ENCODE measurements around the gene TATDN2.
A peak's percentile ranks its signal among the peaks of the same experiment; 100 is the strongest.
"Not testable (repeated sequence)": the region's sequence is repeated elsewhere in the genome, so short reads cannot be mapped to it uniquely, and the experiment has no call there.

TATDN2 gene

DNA sequence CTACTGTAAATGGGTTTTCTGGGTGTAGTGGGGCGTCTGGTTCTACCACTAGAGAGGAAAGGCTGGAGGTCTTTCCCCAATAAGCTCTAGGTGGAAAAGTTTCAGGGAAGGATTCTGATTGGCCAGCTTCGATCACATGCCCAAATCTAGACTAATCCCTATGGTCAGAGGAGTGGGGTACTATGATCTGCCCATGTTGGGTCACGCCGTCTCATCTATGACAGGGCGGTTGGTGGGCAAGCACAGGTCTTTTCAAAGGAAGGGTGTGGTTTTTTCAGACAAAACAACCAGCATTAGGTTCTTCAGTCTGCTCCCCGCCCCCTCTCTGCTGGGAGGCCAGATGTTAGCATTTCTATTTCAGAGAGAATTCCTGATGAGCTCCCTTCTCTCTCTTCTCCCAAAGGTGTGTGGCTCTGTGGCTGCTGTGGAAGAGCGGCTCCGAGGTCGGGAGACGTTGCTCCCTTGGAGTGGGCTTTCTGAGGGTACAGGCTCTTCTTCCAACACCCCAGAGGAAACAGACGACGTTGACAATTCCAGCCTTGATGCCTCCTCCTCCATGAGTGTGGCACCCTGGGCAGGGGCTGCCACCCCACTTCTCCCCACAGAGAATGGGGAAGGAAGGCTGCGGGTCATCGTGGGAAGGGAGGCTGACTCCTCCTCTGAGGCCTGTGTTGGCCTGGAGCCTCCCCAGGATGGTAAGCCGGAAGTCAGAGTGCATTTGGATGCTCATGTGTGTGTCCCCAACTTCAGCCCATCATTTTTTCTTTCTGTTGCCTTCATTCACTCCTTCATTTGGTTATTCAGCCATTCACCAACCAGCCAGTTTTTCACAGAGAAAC is 9.7 kb upstream of the TATDN2 start:
- no peak for DNase-seq

- no peak for DNase-seq
These were observed 7.5 kb upstream of the TATDN2 start for GRCh38 chr3:10240799-10241198.

DNA sequence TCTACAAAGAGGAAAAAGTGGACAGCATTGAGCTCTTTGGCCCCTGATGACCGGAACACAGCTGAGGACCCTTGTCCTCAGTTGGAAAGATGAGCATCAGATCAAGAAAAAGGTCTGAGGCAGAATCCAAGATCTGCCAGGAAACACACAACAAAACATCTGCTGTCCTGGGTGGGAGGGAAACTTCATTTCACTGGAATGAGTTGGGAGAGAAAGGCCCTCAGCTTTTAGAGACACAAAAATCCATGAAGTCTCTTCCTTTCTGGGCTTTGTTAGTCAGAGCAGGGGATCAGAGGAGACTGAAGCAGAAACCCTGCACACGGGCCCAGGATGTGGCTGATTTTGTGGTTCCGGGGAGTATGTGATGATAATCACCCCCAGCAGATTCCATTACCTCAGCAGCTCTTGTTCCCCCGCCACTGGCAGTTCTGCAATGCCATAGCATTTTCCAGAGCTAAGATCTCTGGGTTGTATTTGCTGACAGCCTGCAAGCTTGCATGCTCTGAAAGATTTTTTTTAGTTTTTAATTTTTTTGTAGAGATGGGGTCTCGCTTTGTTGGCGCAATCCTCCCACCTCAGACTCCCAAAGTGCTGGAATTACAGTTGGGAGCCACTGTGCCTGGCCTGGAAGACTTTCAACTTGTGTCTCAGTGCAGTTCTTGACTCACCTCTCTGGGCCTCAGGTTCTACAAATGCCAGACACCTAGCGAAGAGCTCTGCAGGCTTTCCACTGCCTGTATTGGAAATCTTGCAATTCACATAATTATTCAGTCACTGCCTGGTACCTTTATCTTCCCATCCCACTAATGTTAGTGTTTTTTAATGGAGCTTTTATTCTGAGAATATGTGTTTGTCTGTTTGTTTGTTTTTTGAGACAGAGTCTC is 5.8 kb upstream of the TATDN2 start:
- DNase-seq = no peak

DNA sequence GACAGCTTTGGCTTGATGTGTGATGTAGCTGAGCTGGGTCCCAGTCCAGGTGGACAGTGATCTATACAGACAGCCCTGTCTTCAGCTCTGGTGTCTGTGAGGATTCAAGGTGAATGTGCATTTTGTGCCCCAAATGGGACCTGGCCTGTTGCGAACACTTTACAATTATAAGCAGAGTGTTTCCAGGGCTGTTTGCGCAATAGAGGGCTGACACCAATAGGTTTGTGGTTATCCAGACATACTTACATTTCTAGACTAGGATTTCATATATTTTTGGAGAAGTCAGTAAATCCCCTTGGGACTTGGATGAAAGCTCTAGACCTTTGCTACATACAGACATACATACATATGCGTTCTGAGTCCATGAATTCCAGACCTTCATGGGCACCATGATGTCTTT is 4.2 kb upstream of the TATDN2 start:
- no peak for DNase-seq

DNA sequence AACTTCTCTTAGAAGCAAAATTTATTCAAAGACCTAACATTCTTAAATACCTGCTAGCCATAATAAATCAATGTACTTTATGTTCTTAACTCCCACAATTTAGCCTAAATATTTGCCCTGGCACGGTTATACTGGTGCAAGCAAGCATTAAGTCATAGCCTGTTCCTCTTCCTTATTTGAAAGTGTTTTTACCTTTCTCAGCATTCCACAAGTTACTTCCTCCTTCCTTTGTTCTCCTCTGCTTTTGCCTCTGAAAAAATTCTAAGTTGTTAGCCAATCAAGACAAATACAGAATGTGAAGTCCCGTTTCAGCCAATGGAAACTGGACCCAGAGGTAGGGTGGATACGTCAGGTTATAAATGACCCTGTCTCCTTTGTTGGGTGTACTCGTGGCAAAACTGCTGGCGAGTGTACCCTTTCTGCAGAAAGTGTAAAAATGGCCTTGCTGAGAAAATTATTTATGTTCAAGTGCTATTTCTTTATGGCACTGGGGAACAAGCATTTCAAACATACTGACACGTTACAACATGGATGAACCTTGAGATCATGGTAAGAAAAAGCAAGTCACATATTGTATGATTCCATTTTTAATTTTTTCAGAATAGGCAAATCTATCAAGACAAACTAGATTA is 3.1 kb upstream of the TATDN2 start:
- no peak for DNase-seq

DNA sequence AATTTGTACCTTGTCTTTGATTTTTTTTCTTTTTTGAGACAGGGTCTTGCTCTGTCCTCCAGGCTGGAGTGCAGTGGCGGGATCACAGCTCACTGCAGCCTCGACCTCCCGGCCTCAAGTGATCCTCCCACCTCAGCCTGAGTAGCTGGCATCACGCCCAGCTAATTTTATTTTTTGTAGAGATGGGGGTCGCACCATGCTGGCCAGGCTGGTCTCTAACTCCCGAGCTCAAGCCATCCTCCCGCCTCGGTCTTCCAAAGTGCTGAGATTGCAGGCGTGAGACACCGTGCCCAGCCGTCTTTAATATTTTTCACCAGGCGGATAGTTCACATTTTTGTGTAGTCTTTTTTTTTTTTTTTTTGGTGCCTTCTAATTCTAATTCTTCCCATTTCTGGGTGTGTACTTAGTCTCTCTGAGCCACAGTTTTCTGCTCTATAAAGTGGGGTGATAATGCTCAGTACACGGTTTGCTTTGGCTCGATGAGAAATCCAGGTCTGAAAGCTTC is 528 bp upstream of the TATDN2 start:
- DNase-seq = no peak

- no peak for DNase-seq
These were observed 907 bp downstream of the TATDN2 start for GRCh38 chr3:10248984-10249748.

DNA sequence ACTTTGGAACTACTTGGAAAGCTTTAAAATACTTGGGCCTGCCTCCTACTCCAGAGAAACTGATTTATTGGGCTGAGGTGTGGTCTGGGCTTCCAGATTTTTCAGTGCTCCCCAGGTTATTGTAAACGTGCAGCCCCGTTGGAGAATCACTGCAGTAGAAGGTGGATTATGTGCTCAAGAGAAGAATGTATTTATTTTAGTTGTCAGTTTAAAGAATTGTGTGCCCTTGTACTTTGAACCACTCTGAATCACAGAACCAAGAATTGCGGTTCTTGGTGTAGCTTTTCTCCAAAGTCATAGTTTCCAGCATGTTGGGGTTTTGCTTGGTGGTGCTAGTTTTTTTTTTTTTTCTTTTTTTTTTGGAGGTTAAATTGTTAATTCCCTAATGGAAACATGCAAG is 1.6 kb downstream of the TATDN2 start:
- no peak for DNase-seq

GRCh38 chr3:10251006-10251405 is 2.7 kb downstream of the TATDN2 start:
- no peak for DNase-seq

DNA sequence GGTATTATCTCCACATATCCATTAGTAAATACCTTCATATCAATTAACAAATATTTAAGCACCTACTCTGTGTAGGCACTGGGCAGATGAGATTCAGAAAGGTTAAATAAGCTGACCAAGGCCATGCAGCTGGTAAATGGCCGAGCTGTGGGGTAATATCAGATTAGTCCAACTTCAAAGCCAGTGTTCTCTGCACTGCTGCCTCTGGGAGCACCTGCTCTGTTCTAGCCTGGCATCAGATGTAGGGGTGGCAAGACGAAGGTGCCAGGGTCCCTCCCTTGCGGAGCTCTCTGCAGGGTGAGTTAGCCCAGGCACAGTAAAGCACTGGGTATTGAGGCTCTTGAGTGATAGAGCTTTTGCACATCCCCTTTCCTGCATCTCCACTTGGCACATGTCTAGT is 5.5 kb downstream of the TATDN2 start:
- no peak for DNase-seq

GRCh38 chr3:10255835-10256234 is 7.6 kb downstream of the TATDN2 start:
- no peak for DNase-seq

DNA sequence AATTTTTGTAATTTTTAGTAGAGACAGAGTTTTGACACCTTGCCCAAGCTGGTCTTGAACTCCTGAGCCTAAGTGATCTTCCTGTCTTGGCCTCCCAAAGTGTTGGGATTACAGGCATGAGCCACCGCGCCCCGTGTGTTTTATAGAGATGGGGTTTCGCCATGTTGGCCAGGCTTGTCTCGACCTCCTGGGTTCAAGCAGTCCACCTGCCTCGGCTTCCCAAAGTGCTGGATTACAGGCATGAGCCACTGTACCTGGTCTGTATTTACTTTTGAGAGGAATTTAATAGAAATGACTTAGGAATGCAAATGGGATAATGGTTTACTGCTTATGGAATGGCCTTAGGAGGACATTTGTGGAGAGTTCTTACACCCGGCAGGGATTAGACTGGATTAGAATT is 10.8 kb downstream of the TATDN2 start:
- no peak for DNase-seq

DNA sequence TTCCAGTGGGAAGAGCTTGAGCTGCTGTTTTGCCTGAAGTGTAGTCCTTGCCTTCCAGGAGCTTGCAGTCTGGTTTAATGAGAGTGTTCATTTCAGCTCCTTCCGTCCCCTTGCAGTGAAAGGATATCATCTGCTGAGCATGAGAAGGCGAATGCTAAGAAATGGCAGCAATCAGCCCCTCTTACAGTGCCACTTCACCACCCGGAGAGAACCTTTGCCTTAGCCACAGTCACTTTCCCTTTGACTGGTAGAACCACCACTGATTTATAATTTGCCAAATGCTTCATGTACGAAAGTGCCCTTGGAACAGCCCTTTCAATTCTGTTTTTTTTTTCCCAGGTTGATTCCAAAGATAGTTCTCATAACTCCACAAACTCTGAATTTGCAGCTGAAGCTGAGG is 11.5 kb downstream of the TATDN2 start:
- DNase-seq = no peak

- no peak for DNase-seq
These were observed 12.0 kb downstream of the TATDN2 start for GRCh38 chr3:10260211-10260701.

DNA sequence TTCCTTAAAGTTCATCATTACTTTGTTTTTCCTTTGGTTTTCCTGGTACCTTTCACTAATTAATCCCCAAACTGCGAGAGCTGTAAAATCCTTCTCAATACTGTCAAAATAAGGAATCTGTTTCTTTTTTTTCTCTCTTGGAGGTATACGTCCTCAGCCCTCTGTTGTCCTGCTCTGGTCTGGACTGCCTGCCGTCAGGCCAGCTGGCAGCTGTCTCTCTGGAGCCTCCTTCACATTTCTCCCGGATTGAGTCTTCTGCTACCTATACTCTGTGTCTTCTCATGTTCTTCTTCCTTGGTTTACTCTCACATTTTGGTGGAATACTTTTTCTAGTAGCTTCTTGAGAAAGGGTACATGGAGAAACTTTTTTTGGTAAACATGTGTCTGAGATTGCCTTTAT is 13.8 kb downstream of the TATDN2 start:
- no peak for DNase-seq

DNA sequence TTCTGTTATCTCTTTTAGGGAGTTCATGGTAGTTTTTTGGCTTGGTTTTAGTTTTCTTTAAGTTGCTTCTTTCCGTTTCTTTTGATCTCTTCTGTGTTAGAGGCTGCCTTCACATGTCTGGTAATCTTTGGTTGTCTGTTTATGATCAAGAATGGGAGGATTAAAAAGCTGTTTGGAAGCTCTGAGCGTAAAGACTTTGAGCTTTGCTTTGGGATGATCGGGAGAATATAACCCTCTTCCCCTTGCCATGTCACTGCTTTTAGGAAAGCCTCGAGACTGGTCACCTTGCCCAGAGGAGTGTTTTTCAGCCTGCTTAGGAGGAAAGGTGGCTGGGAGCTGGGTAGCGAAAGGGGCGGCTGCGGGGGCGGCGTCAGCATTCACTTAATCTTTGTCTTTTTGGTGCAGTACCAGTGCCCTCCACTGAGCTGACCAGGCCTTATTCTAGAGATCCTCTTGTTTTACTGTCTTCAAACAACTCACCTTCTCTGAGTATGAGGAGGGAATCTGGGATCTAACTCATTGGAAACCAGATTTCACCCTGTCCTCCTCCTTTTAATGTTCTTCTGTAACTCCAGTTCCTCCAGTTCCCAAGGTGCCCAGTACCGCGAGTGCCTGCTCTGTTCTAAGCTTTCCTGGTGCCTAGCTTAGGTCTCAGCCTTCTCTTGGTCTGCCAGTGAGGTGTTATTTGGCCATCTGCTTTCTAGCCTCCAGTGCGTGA is 15.5 kb downstream of the TATDN2 start:
- peak; percentile 28 for DNase-seq

GRCh38 chr3:10265833-10266232 is 17.6 kb downstream of the TATDN2 start:
- DNase-seq = no peak

DNA sequence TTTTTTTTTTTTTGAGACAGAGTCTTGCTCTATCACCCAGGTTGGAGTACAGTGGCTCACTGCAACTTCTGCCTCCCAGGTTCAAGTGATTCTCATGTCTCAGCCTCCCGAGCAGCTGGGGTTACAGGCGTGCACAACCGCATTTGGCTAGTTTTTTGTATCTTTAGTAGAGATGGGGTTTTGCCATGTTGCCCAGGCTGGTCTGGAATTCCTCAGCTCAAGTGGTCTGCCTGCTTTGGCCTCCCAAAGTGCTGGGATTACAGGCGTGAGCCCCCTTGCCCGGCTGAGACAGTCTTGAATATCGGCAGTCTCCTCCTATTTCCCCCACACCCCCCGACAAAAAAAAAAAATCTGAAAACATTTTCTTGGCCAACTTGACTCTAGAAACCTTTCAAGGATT is 18.7 kb downstream of the TATDN2 start:
- DNase-seq = not testable (repeated sequence)

GRCh38 chr3:10268116-10268515 is 19.9 kb downstream of the TATDN2 start:
- DNase-seq = no peak

- no peak for DNase-seq
These were observed 20.7 kb downstream of the TATDN2 start for GRCh38 chr3:10268930-10269329.

GRCh38 chr3:10269443-10269842 is 21.2 kb downstream of the TATDN2 start:
- no peak for DNase-seq

DNA sequence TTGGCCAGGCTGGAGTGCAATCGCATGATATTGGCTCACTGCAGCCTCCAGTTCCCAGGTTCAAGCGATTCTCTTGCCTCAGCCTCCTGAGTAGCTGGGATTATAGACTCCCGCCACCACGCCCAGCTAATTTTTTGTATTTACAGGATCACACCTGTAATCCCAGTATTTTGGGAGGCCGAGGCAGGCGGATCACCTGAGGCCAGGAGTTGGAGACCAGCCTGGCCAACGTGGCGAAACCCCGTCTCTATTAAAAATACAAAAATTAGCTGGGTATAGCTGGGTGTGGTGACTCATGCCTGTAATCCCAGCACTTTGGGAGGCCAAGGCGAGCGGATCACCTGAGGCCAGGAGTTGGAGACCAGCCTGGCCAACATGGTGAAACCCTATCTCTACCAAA is 24.2 kb downstream of the TATDN2 start:
- not testable (repeated sequence) for DNase-seq

Measured in NCI-H2227 treated with DMSO at 0.1 percent for 48 hours (cell line).